ENCODE measurements around the gene CTAGE4.
"Not testable (repeated sequence)": the region's sequence is repeated elsewhere in the genome, so short reads cannot be mapped to it uniquely, and the experiment has no call there.

CTAGE4 gene

DNA sequence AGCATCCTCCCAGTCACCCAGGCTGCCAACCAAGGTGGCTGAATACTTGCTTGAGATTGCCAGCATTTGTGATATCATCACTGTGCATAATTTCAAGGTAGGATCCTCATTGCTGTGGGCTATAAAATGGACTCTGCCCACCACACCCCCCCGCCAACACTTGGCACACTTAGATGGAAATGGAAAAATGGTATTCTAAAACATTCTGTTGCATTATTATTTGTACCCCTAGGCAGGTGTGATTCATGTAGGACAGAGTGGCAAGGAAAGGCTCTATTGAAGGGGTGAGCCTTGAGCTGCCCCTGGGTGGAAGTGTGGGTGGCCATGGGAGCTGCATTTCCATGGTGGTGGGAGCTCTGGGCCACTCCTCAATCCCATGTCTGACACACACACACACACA is 35.3 kb downstream of the CTAGE4 start:
- not testable (repeated sequence) for DNase-seq (ENCODE audit: low spot score)

DNA sequence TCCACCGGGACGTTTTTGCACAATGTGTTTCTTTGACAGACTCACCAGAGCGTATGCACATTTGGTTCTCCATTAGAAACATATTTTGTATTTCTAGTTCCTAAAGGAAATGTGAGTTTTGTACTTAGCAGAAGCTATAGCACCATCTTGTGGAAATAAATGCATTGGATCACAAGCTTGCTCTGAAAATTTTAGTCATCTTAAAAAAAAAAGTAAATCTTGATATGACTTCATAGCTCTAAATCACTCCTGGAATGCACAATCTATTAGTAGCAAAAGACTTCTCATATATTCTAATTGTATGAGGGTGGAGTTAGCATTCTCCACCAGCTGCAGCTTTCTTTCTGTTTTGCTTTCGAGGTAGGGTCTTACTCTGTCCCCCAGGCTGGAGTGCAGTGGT is 35.9 kb downstream of the CTAGE4 start:
- not testable (repeated sequence) for DNase-seq (ENCODE audit: low spot score)

DNA sequence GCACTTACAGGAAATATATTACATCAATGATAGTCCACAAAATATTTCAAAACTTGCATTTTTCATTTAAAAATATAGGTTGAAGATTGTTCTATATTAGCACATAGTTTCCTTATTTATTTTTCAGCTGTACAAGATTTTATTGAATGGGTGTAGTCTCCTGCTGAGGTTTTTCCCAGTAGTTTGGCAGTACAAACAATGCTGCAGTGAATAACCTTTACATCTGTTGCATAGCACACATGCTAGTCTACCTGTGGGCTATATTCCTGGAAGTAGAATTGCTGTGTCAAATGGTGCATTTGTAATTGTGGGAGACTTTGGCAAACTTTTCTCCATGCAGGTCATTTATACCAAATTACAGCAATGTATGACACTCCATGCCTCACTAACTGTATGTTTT is 37.3 kb downstream of the CTAGE4 start:
- not testable (repeated sequence) for DNase-seq (ENCODE audit: low spot score)

DNA sequence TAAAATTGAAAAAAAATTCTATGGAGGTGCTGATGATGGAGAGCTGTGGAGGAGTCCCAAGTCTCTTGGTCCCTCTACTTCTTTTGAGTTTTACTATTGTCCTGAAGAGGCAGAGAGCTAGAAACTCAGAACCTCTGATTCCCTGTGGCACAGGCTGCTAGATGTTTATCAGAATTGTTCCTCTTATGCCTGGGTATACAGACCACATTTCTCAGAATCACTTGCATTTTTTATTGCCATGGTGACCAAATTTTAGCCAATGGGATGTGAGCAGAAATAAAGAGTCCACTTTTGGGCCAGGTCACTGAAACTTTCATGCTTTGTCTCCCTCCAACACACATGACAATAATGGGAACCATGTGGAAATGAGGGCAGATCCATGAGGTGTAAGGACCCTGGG is 40.4 kb downstream of the CTAGE4 start:
- DNase-seq (ENCODE audit: low spot score) = not testable (repeated sequence)

DNA sequence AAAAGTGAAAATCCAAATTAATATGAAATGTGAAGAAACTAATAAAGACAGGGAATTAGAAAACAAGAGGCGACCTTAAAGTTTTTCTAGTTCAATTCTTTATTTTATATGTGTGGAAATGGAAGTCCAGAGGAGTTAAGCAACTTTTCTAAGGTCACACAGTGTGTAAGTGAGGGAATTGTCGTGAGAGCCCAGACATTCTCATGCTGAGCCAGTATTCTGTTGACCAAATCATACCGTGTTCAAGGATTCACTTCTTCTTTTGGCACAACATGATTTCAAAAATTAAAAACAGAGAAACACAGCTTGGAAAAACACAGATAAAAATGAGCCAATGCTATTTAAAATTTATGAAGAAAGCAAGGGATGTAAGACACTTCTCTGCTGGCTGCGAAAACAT is 43.6 kb downstream of the CTAGE4 start:
- DNase-seq (ENCODE audit: low spot score) = not testable (repeated sequence)

DNA sequence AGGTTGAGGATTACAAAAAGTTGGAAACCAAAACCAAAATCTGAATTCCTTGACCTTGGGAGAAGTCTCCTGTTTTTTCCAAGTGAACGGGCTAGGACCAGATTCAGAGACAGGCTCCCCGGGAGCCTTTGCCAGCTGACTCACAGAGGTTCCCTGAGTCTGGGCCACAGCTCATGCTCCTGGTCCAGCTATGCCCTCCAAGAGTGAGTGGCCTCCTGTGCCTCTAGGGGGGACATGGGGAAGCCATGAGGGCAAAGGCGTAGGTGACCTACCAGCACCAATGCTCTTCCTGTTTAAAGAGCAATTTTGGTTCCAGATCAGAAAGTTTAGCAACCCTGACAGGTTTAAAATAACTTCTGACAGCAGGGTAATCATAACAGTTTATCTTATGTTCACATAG is 45.5 kb downstream of the CTAGE4 start:
- DNase-seq (ENCODE audit: low spot score) = not testable (repeated sequence)

DNA sequence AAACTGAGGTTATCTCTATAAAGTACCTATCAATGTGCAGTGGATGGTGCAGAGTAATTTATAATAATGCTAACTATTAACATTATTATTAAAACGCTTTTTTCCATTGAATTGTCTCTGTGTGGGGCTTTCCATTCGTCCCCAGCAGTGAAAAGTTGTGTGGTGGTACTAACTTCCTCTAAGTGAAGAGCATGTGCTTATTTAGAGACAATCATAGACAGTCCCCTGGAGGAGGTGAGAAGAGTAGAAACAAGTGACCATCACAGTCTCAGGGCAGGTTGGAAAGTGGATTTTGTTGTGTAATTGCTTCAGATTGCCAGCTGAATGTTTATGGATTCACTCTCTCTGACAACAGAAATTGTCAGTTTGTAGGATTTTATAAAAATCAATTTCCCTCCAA is 47.8 kb downstream of the CTAGE4 start:
- DNase-seq (ENCODE audit: low spot score) = not testable (repeated sequence)

DNA sequence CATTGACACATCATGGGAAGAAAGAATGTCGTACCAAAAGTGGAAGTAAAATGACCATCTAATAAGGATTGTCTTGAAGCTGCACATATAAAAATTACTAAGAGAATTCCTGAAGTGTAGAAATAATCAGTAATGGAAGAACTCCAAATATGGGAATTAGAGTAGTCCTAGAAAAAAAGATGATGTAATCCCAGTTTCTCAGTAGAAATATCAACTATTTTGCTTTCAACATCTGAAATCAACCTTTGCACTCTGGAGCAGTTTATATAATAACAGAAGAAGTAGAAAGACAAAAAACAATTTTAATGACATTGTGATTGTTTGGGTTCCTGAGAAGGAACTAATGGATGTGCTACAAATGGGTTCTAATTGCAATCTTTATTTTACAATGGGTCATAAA is 49.8 kb downstream of the CTAGE4 start:
- not testable (repeated sequence) for DNase-seq (ENCODE audit: low spot score)

Data from COLO829 (cell line).